Lung (tissue), 12 donors: ENCODE data around the gene ARMC5. TPM values are rescaled to one million over a fixed set of nuclear protein-coding genes. Genes with fewer than 3 reads are reported as not detected.

Experiments
- ATAC-seq: fragments of 200-7000 bp; cut with Tn5 transposase; one replicate; pipeline ENCODE4 v1.9.1; 2020; ENCODE audit warnings: moderate number of reproducible peaks; ENCODE audit not compliant: insufficient read depth, low FRiP score
- DNase-seq, 3 donors: peaks; one replicate each; pipeline ENCODE4 v3.0.0-alpha.2; 2013 to 2017
- H3K27ac ChIP-seq, 2 donors: one replicate each; pipeline ENCODE4 v1.5.1; 2013; ENCODE audit warnings: mild to moderate bottlenecking in 2 of 2, moderate library complexity in 2 of 2, control low read depth in 1 of 2, inconsistent platforms in 1 of 2, low read depth in 1 of 2, low read length in 1 of 2
- H3K27me3 ChIP-seq, 3 donors: one replicate each; pipeline ENCODE4 v1.5.1; 2013; ENCODE audit warnings: low read length in 2 of 3; ENCODE audit not compliant: control insufficient read depth in 3 of 3, insufficient read depth in 3 of 3
- H3K36me3 ChIP-seq, 4 donors: one replicate each; pipeline ENCODE4 v1.5.1; 2013; ENCODE audit warnings: low read length in 4 of 4, mild to moderate bottlenecking in 1 of 4, moderate library complexity in 1 of 4; ENCODE audit not compliant: control insufficient read depth in 4 of 4, insufficient read depth in 4 of 4
- H3K4me1 ChIP-seq, 5 donors: one replicate each; pipeline ENCODE4 v1.5.1; 2013; ENCODE audit warnings: low read length in 5 of 5, mild to moderate bottlenecking in 2 of 5, moderate library complexity in 1 of 5; ENCODE audit not compliant: control insufficient read depth in 5 of 5, insufficient read depth in 5 of 5
- H3K4me3 ChIP-seq: one replicate; pipeline ENCODE4 v1.5.1; 2013; ENCODE audit warnings: mild to moderate bottlenecking, control low read depth, moderate library complexity
- H3K9ac ChIP-seq, 2 donors: one replicate each; pipeline ENCODE4 v1.5.1; 2013; ENCODE audit warnings: low read length in 2 of 2, control low read depth in 1 of 2; ENCODE audit not compliant: insufficient read depth in 1 of 2
- H3K9me3 ChIP-seq, 4 donors: one replicate each; pipeline ENCODE4 v1.5.1; 2013; ENCODE audit warnings: low read length in 3 of 4, mild to moderate bottlenecking in 1 of 4, moderate library complexity in 1 of 4; ENCODE audit not compliant: control insufficient read depth in 4 of 4, insufficient read depth in 3 of 4
- WGBS, 2 donors: extraction: QIAGEN DNeasy Blood & Tissue Kit; methylation state at CpG; one replicate each; pipeline ENCODE4 v1.1.7; 2013; 5-methylcytosine and 5-hydroxymethylcytosine counted together
- polyA plus RNA-seq, 2 donors: library from polyadenylated mRNA; stranded (reverse); fragments of 200-250 nt; gene quantifications; one replicate each; pipeline ENCODE4 v1.2.1, GENCODE V29; 2013
- total RNA-seq, 2 donors: library from RNA; depleted of rRNA in 1 of 2; stranded (reverse); fragments of >200 nt in 1 of 2; gene quantifications; one replicate each; pipeline ENCODE4 v1.2.1, GENCODE V29; 2014 to 2021
- TF ChIP-seq, protein P1 (sequence below): IDR thresholded peaks from 2 replicates; pipeline ENCODE4 v1.5.1; 2012; ENCODE audit warnings: mild to moderate bottlenecking; ENCODE audit errors: control extremely low read depth, extremely low read depth
- donor health status: control.
- donor health status: control.
- donor health status: Bipolar disorder and iron deficiency.
- donor health status: healthy.
- donor health status: DM: yes; HTN: yes; CAD: no.

ARMC5 gene
- total and polyA plus RNA-seq, 4 donors = 8.2 to 16.7 (median 12.3) TPM

DNA sequence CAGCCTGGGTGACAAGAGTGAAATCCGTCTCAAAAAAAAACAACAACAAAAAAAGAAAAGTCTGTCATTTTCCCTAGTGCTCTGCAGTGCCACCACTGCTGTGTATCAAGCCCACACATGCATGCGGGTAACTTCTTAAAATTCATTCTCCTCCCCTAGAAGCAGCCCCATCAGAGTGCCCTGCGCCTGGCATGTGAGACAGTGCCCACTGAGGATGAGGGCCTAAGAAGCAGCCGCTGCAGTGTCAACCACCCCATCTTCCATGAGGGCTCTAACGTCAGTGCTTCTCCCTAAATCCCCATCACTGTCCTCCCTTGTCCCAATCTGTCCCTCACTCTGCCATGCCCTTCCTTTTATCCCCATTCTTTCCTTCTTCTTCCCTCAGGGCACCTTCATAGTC lies 41.4 kb upstream of the ARMC5 start:
- DNase-seq = no peak
- no peaks in the 10 kb centered on the region for H3K4me1 ChIP-seq
- 92 to 97% methylated on average over 5 of the region's 5 CpGs for WGBS, 2 donors
- H3K27ac ChIP-seq = no peak overlapping the region
- ATAC-seq = no peak
- peaks cover 0 to 12% (median 0%) of the 10 kb centered on the region in 3 donors for H3K27me3 ChIP-seq
- TF ChIP-seq, protein P1, sequence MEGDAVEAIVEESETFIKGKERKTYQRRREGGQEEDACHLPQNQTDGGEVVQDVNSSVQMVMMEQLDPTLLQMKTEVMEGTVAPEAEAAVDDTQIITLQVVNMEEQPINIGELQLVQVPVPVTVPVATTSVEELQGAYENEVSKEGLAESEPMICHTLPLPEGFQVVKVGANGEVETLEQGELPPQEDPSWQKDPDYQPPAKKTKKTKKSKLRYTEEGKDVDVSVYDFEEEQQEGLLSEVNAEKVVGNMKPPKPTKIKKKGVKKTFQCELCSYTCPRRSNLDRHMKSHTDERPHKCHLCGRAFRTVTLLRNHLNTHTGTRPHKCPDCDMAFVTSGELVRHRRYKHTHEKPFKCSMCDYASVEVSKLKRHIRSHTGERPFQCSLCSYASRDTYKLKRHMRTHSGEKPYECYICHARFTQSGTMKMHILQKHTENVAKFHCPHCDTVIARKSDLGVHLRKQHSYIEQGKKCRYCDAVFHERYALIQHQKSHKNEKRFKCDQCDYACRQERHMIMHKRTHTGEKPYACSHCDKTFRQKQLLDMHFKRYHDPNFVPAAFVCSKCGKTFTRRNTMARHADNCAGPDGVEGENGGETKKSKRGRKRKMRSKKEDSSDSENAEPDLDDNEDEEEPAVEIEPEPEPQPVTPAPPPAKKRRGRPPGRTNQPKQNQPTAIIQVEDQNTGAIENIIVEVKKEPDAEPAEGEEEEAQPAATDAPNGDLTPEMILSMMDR = no peak
- H3K9me3 ChIP-seq = peaks cover 0 to 4% (median 0%) of the 10 kb centered on the region in 4 donors
- no peak overlapping the region for H3K4me3 ChIP-seq
- H3K36me3 ChIP-seq = no peaks in the 10 kb centered on the region
- no peak overlapping the region for H3K9ac ChIP-seq

- Histone ChIP-seq H3K27me3 (peaks cover 0 to 6% (median 0%) of the 10 kb centered on the region in 3 donors), H3K36me3 (no peaks in the 10 kb centered on the region), H3K9ac (no peak overlapping the region), H3K9me3 (peaks cover 0 to 4% (median 0%) of the 10 kb centered on the region in 4 donors), H3K4me1 (no peaks in the 10 kb centered on the region), H3K4me3 (no peak overlapping the region), H3K27ac (no peak overlapping the region)
- DNase-seq = no peak
- TF ChIP-seq, protein P1 = no peak
- 73 to 86% methylated on average over 3 of the region's 3 CpGs for WGBS, 2 donors
- no peak for ATAC-seq
Measured at GRCh38 chr16:31420037-31420436, 39.3 kb upstream of the ARMC5 start.

DNA sequence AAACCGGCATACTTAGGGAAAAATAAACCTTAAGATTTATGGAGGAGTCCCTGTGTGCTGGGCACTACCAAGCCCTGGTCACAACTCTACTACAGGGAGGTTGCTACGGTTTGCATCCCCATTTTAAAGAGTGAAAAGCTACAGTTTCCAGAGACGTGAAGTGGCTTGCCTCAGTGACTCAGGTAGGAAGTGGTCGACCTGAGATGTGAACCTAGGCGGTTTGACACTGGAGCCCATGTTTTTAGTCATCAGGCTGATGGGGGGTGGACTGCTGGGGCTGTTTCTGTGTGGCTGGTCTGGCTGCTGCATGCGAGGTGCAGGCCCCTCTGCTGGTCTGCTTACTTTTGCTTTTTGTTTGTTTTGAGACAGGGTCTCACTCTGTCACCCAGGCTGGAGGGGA lies 37.7 kb upstream of the ARMC5 start:
- H3K9me3 ChIP-seq = peaks cover 0 to 4% (median 0%) of the 10 kb centered on the region in 4 donors
- H3K4me1 ChIP-seq = peaks cover 0 to 3% (median 0%) of the 10 kb centered on the region in 5 donors
- H3K36me3 ChIP-seq = peaks cover 0 to 3% (median 0%) of the 10 kb centered on the region in 4 donors
- ATAC-seq = no peak
- H3K27me3 ChIP-seq = peaks cover 0 to 12% (median 0%) of the 10 kb centered on the region in 3 donors
- no peak overlapping the region for H3K9ac ChIP-seq
- H3K27ac ChIP-seq = no peak overlapping the region
- H3K4me3 ChIP-seq = no peak overlapping the region
- no peak for DNase-seq
- TF ChIP-seq, protein P1 = no peak
- 72 to 73% methylated on average over 6 of the region's 6 CpGs for WGBS, 2 donors

DNA sequence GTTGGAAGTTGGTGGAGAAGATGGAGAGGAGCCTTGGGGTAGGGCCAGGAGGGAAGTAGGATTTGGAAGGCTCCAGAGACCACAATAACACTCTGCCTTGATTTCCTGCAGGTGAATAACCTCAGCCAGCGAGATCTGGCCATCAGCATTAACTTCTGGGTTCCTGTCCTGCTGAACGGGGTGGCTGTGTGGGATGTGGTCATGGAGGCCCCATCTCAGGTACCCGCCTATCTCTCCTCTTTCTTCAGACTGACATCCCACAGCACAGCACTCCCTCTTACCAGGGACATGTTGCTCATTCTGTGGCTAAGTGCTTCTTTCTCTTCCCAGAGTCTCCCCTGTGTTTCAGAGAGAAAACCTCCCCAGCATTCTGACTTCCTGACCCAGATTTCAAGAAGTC lies 36.1 kb upstream of the ARMC5 start:
- 67 to 74% methylated on average over 3 of the region's 3 CpGs for WGBS, 2 donors
- TF ChIP-seq, protein P1 = no peak
- Histone ChIP-seq H3K36me3 (peaks cover 0 to 3% (median 0%) of the 10 kb centered on the region in 4 donors), H3K9me3 (peaks cover 0 to under 1% (median 0%) of the 10 kb centered on the region in 4 donors), H3K4me3 (no peak overlapping the region), H3K27ac (no peak overlapping the region), H3K4me1 (peaks cover 0 to 6% (median 0%) of the 10 kb centered on the region in 5 donors), H3K27me3 (peaks cover 0 to 17% (median 4%) of the 10 kb centered on the region in 3 donors), H3K9ac (no peak overlapping the region)
- ATAC-seq = no peak
- DNase-seq = no peak
